GM12874 (cell line): ENCODE measurements around the gene AGAP2.

Experiments used
- TF ChIP-seq, protein P1 (sequence below): IDR thresholded peaks from 2 replicates; pipeline ENCODE4 v1.5.1; 2011; ENCODE audit warnings: low read depth, mild to moderate bottlenecking, control low read depth, low read length, moderate library complexity; ENCODE audit not compliant: insufficient read depth

AGAP2 gene

GRCh38 chr12:57722716-57723629 is 15.6 kb downstream of the AGAP2 start:
- TF ChIP-seq, protein P1, sequence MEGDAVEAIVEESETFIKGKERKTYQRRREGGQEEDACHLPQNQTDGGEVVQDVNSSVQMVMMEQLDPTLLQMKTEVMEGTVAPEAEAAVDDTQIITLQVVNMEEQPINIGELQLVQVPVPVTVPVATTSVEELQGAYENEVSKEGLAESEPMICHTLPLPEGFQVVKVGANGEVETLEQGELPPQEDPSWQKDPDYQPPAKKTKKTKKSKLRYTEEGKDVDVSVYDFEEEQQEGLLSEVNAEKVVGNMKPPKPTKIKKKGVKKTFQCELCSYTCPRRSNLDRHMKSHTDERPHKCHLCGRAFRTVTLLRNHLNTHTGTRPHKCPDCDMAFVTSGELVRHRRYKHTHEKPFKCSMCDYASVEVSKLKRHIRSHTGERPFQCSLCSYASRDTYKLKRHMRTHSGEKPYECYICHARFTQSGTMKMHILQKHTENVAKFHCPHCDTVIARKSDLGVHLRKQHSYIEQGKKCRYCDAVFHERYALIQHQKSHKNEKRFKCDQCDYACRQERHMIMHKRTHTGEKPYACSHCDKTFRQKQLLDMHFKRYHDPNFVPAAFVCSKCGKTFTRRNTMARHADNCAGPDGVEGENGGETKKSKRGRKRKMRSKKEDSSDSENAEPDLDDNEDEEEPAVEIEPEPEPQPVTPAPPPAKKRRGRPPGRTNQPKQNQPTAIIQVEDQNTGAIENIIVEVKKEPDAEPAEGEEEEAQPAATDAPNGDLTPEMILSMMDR: no peak

- TF ChIP-seq, protein P1: no peak
Observed at GRCh38 chr12:57720606-57721595, 17.6 kb downstream of the AGAP2 start.

GRCh38 chr12:57719777-57720605 is 18.6 kb downstream of the AGAP2 start:
- TF ChIP-seq, protein P1: no peak

- TF ChIP-seq, protein P1: no peak
Observed at GRCh38 chr12:57718641-57719528, 19.7 kb downstream of the AGAP2 start.

- TF ChIP-seq, protein P1: no peak
Observed at GRCh38 chr12:57717846-57718640, 20.5 kb downstream of the AGAP2 start.

GRCh38 chr12:57717131-57717530 is 21.4 kb downstream of the AGAP2 start:
- TF ChIP-seq, protein P1: no peak
